ENCODE measurements around the gene TEX54.

Gene TEX54

DNA sequence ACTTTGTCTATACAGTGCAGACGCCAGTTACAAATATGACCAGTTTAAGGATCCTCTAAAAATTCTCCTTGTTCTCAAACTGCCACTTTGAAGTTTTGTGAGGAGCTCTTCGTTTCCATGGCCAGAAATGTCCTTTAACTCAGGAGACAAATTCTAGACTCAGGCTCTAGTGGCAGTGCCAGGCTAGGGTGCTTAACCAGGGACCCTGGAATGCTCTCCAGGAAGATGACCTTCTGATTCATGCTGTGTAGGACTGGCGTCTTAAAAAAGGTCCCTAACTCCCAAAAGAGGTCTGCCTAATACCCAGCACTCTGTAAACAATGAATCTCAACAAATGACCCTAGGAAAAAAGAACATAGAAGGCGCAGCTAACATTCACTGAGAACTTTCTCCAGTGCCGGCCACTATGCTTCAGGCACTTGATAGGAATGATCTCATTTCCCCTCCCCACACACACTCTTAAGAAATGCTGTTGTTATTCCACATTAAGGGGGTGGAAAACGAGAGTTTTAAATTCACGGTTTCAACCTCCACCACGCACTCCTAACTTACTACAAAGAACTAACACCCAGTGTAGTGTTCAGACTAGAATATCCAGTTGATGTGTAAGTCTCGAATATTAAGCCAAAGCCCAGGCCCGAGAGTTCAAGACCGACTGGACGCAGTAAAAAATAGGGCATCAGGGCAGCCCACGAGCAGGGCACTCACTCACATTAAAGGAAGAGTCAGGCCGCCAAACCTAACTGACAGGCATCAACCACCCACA, 28.1 kb downstream of the TEX54 start:
- H3K4me1 Mint-ChIP-seq (ENCODE audit: low read depth in 2 of 2): peaks cover 16 to 26% of the 10 kb centered on the region in 2 donors
- peak overlapping the region; percentile 91 to 99 for H3K27ac Mint-ChIP-seq
- peak overlapping the region; percentile 95 to 98 for H3K4me3 Mint-ChIP-seq
- no peaks in the 10 kb centered on the region for H3K9me3 Mint-ChIP-seq
- H3K36me3 Mint-ChIP-seq (ENCODE audit: insufficient read depth): peaks cover 62% of the 10 kb centered on the region
- H3K27me3 Mint-ChIP-seq: no peaks in the 10 kb centered on the region
- ATAC-seq (replicated peaks) (peak; percentile 22), DNase-seq (no peak)

DNA sequence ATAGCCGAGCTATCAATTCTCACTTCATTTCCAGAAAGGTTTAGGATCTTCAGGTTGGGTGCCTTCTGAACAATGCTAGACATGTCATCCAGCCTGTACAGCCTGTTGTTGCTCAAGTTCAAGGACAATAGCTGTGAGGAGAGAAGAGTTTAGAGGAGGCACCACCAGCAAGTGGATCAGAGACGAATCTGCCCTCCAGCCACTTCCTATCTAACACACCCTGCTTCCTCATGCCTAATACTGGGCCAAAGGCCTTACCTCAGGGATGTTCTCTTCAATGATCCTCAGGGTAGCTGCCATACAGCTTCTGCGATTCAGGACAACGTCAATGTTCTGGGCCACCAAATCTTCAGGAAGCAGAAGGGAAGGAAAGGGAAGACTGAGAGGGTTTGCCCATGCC, 31.6 kb downstream of the TEX54 start:
- H3K27ac Mint-ChIP-seq: peak overlapping the region in 1 of 2 donors; percentile 68
- no peaks in the 10 kb centered on the region for H3K9me3 Mint-ChIP-seq
- H3K36me3 Mint-ChIP-seq (ENCODE audit: insufficient read depth): peaks cover 96% of the 10 kb centered on the region
- no peak for DNase-seq
- H3K4me1 Mint-ChIP-seq (ENCODE audit: low read depth in 2 of 2): peaks cover 18 to 23% of the 10 kb centered on the region in 2 donors
- no peak overlapping the region for H3K4me3 Mint-ChIP-seq
- no peak for ATAC-seq (replicated peaks)
- no peaks in the 10 kb centered on the region for H3K27me3 Mint-ChIP-seq

DNA sequence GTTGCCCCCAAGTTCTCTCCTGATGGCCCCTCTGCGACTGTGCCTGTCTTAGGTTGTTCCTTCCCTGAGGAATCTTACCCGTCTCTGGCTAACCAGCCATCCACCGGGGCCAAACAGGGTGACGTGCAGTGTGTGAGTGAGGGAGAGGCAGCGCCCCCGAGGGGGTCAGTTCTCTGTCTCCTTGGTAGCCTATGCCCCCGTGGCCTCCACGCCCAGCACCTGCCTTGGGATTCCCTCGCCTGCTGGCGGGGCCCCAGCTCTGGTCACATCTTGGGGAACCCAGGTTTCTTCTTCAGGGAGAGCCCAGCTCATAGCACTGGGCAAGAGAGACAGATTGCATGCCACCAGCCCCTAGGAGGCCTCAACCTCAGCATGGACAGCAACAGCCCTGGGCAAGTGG, 33.2 kb downstream of the TEX54 start:
- H3K4me1 Mint-ChIP-seq (ENCODE audit: low read depth in 2 of 2): peaks cover 12 to 16% of the 10 kb centered on the region in 2 donors
- no peaks in the 10 kb centered on the region for H3K27me3 Mint-ChIP-seq
- ATAC-seq (replicated peaks) (no peak), DNase-seq (no peak)
- no peak overlapping the region for H3K4me3 Mint-ChIP-seq
- H3K27ac Mint-ChIP-seq: peak overlapping the region in 1 of 2 donors; percentile 85
- H3K9me3 Mint-ChIP-seq: no peaks in the 10 kb centered on the region
- peaks cover 99% of the 10 kb centered on the region for H3K36me3 Mint-ChIP-seq (ENCODE audit: insufficient read depth)

- Mint-ChIP-seq H3K4me1 (ENCODE audit: low read depth in 2 of 2) (peaks cover 9 to 13% of the 10 kb centered on the region in 2 donors), H3K9me3 (no peaks in the 10 kb centered on the region), H3K27me3 (no peaks in the 10 kb centered on the region), H3K36me3 (ENCODE audit: insufficient read depth) (peaks cover 100% of the 10 kb centered on the region), H3K4me3 (no peak overlapping the region), H3K27ac (peak overlapping the region in 1 of 2 donors; percentile 79)
- DNase-seq: no peak
- no peak for ATAC-seq (replicated peaks)
Observed at GRCh38 chr11:62796281-62796680, 36.4 kb downstream of the TEX54 start.

DNA sequence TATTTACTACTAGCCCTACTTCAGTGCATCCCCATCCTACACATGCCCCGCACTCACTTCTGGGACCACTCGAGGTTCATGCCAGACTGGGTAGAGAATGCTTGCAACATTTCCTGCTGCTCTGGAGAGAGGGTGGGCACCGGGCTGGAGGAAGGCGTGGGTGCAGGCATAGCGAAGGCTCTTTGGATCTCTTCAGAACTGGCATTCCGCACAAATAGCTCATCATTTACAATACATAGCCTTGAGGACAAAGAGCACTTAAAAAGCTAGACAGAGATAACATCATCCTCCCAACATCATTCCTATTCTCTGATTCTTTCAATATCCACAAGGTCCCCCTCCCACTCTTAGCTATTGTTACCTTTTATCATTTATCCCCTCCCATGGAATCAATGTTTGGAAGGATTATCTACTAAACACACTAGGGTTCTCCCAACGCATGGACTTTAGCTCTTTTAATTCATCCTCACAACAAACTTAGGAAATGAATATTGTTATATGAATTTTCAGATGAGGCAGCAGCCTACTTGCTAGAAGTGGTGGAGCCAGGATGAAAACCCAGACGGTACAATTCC, 38.4 kb downstream of the TEX54 start:
- no peaks in the 10 kb centered on the region for H3K9me3 Mint-ChIP-seq
- no peak overlapping the region for H3K4me3 Mint-ChIP-seq
- DNase-seq (no peak), ATAC-seq (replicated peaks) (no peak)
- H3K4me1 Mint-ChIP-seq (ENCODE audit: low read depth in 2 of 2): peaks cover 25% of the 10 kb centered on the region in 2 donors
- H3K36me3 Mint-ChIP-seq (ENCODE audit: insufficient read depth): peaks cover 93% of the 10 kb centered on the region
- peak overlapping the region in 1 of 2 donors; percentile 60 for H3K27ac Mint-ChIP-seq
- no peaks in the 10 kb centered on the region for H3K27me3 Mint-ChIP-seq

DNA sequence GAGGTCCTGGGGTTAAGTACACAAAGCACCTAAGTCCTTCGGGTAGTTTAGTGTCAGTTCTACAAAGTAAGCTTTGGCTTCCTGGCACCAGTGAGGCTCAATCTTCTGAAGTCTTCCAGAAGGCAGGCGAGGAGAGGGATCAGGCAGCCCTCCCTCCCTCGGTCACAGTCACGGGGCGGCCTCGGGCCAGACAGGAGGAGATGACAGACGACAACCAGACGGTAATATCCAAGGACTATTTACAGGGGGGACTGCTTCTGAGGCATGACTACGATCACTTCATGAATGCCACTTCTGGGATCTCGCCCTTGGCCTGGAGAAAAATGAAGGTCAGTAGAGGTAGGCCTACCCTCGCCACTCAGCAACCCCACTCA, 40.5 kb downstream of the TEX54 start:
- peak overlapping the region; percentile 91 to 95 for H3K4me3 Mint-ChIP-seq
- H3K27me3 Mint-ChIP-seq: no peaks in the 10 kb centered on the region
- H3K4me1 Mint-ChIP-seq (ENCODE audit: low read depth in 2 of 2): peaks cover 32 to 38% of the 10 kb centered on the region in 2 donors
- peak overlapping the region; percentile 89 to 91 for H3K27ac Mint-ChIP-seq
- H3K9me3 Mint-ChIP-seq: no peaks in the 10 kb centered on the region
- ATAC-seq (replicated peaks) (no peak), DNase-seq (no peak)
- H3K36me3 Mint-ChIP-seq (ENCODE audit: insufficient read depth): peaks cover 84% of the 10 kb centered on the region

- peak; percentile 71 for ATAC-seq (replicated peaks)
- Mint-ChIP-seq H3K4me3 (peak within 1 kb of the TSS; percentile 91 to 95), H3K4me1 (ENCODE audit: low read depth in 2 of 2) (peaks cover 32 to 38% of the 10 kb centered on the region in 2 donors), H3K27me3 (no peaks in the 10 kb centered on the region), H3K27ac (peak within 1 kb of the TSS; percentile 89 to 91), H3K9me3 (no peaks in the 10 kb centered on the region), H3K36me3 (ENCODE audit: insufficient read depth) (peaks cover 82% of the 10 kb centered on the region)
- peak; percentile 86 to 88 (median 88) for DNase-seq
Observed at GRCh38 chr11:62791501-62792201, 41.0 kb downstream of the TEX54 start, which contains the start of gene TMEM223. TMEM223 (minus strand) TSS chr11:62792006; CDS start chr11:62791994, 12 bp downstream.

DNA sequence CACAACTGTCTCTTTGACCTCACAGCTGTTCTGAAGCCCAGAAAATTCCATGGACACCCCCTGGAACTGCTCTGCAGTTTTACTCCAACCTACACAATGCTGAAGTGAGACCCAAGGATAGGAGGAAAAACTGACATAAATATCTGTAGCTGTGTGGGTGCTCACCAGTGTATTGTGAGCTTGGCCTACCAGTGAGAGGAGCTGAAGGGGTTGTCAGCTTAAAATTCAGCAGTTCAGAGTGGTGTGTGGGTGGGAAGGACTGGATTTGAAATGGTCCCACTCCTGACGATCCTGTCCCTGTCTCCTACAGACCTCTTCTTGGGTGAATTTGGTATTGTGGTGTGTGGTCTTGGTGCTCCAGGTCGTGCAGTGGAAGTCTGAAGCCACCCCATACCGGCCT, 43.1 kb downstream of the TEX54 start:
- H3K27me3 Mint-ChIP-seq: no peaks in the 10 kb centered on the region
- no peak for DNase-seq
- H3K36me3 Mint-ChIP-seq (ENCODE audit: insufficient read depth): peaks cover 69% of the 10 kb centered on the region
- peaks cover 34 to 42% of the 10 kb centered on the region in 2 donors for H3K4me1 Mint-ChIP-seq (ENCODE audit: low read depth in 2 of 2)
- H3K27ac Mint-ChIP-seq: peak overlapping the region in 1 of 2 donors; percentile 89
- no peaks in the 10 kb centered on the region for H3K9me3 Mint-ChIP-seq
- ATAC-seq (replicated peaks): no peak
- peak overlapping the region; percentile 95 for H3K4me3 Mint-ChIP-seq

DNA sequence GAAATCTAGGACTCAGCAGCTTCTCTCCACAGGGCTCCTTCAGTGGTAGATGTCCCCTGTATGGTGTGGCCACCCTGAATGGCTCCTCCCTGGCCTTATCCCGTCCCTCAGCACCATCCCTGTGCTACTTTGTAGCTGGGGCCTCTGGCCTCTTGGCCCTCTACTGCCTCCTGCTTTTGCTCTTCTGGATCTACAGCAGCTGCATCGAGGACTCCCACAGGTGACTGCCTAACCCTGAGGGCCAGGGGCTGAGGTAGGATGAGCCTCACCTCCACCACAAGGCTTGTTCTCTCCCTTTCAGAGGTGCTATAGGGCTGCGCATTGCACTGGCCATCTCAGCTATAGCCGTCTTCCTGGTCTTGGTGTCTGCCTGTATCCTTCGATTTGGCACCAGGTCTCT, 43.6 kb downstream of the TEX54 start:
- Mint-ChIP-seq H3K4me1 (ENCODE audit: low read depth in 2 of 2) (peaks cover 34 to 42% of the 10 kb centered on the region in 2 donors), H3K27ac (peak overlapping the region; percentile 27 to 89), H3K27me3 (no peaks in the 10 kb centered on the region), H3K36me3 (ENCODE audit: insufficient read depth) (peaks cover 63% of the 10 kb centered on the region), H3K9me3 (no peaks in the 10 kb centered on the region), H3K4me3 (peak overlapping the region; percentile 95)
- ATAC-seq (replicated peaks) (no peak), DNase-seq (no peak)

DNA sequence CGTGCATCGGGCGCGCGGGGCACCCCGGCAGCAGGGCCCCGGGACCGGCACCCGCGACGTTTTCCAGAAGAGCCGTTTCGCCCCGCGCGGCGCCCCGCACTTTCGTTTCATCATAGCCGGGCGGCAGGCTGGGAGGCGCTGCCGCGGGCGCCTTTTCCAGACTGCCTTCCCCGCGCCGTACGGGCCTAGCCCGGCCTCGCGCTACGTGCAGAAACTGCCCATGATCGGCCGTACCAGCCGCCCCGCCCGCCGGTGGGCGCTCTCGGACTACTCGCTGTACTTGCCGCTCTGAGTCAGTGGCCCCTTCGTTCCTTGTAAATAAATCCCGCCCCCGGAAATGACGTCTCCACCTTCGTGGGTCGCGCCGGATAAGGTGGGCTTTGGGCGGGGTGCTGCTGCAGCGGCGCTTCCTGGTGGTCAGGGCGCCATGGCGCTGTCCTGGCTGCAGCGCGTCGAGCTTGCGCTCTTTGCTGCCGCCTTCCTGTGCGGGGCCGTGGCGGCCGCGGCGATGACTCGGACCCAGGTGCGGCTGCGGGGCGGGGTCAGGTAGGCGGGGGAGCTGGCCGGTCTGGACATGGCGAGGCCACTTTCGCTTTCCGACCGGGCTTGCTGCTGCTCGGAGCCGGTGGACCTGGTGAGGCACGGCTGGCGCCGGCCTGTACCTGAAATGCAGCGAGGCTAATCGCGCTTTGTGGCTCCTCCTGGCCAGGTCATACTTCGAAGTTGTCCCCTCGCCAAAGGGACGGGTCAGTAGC, 45.5 kb downstream of the TEX54 start, which contains the start of gene TMEM179B:
TSS of gene TMEM179B (plus strand) at position 398 of the 755 bp plus-strand sequence. CDS start at position 428, 30 bp downstream.
- Mint-ChIP-seq H3K36me3 (ENCODE audit: insufficient read depth) (peaks cover 45% of the 10 kb centered on the region), H3K4me1 (ENCODE audit: low read depth in 2 of 2) (peaks cover 28 to 39% of the 10 kb centered on the region in 2 donors), H3K27ac (peak within 1 kb of the TSS; percentile 91 to 93), H3K9me3 (no peaks in the 10 kb centered on the region), H3K4me3 (peak within 1 kb of the TSS; percentile 95), H3K27me3 (no peaks in the 10 kb centered on the region)
- DNase-seq (peak; percentile 98 to 99 (median 98)), ATAC-seq (replicated peaks) (peak; percentile 77)

GRCh38 chr11:62786318-62787004, 46.2 kb downstream of the TEX54 start:
- Mint-ChIP-seq H3K27me3 (no peaks in the 10 kb centered on the region), H3K36me3 (ENCODE audit: insufficient read depth) (peaks cover 38% of the 10 kb centered on the region), H3K27ac (peak overlapping the region; percentile 91 to 93), H3K4me3 (peak overlapping the region; percentile 95), H3K9me3 (no peaks in the 10 kb centered on the region), H3K4me1 (ENCODE audit: low read depth in 2 of 2) (peaks cover 25 to 36% of the 10 kb centered on the region in 2 donors)
- ATAC-seq (replicated peaks) (peak; percentile 68), DNase-seq (peak; percentile 79 to 83 (median 83))

GRCh38 chr11:62782753-62783152, 49.9 kb downstream of the TEX54 start:
- no peaks in the 10 kb centered on the region for H3K9me3 Mint-ChIP-seq
- H3K4me1 Mint-ChIP-seq (ENCODE audit: low read depth in 2 of 2): peaks cover 10 to 12% of the 10 kb centered on the region in 2 donors
- peak overlapping the region in 1 of 2 donors; percentile 23 for H3K27ac Mint-ChIP-seq
- H3K36me3 Mint-ChIP-seq (ENCODE audit: insufficient read depth): peaks cover 21% of the 10 kb centered on the region
- no peaks in the 10 kb centered on the region for H3K27me3 Mint-ChIP-seq
- no peak for ATAC-seq (replicated peaks)
- no peak for DNase-seq
- no peak overlapping the region for H3K4me3 Mint-ChIP-seq
